ENCODE measurements around the gene PWWP2A.

- TF ChIP-seq CTCF (IDR thresholded peaks at IDR 0.05) (no peak), POLR2A (IDR thresholded peaks at IDR 0.05) (no peak), EP300 (IDR thresholded peaks at IDR 0.05) (no peak)
Observed at GRCh38 chr5:160071516-160071915, 47.7 kb downstream of the PWWP2A start.

All from ovary (tissue), 3 donors.